Measurements from ENCODE around the gene OOSP2. TPM values are rescaled to one million over a fixed set of nuclear protein-coding genes. Genes with fewer than 3 reads are reported as not detected.
"Not testable (repeated sequence)": the region's sequence is repeated elsewhere in the genome, so short reads cannot be mapped to it uniquely, and the experiment has no call there.

OOSP2 gene
- total RNA-seq, result under 1 TPM in 1 of 8 experiments, not detected in 7; 0.08 TPM

GRCh38 chr11:60040109-60040508 is at the start of gene OOSP2:
Gene OOSP2 (plus strand): TSS chr11:60040409. CDS start chr11:60040460, 51 bp downstream.
- in situ Hi-C loops (cut with MboI; ENCODE audit: low pct_unique_long_range_greater_than_20kb in 2 of 9, low sequenced_read_pairs in 9 of 9, unreplicated experiment in 9 of 9), result no loop called here
- WGBS, 10 experiments, result 7 to 93% (median 77%) methylated on average over 3 to 8 of the region's 8 CpGs; no CpG with 5 or more reads in 3 of the 10 experiments
- Histone ChIP-seq H3K27ac (no peak within 1 kb of the TSS), H3K4me3 (no peak within 1 kb of the TSS), H3K4me1 (replicated peaks in 1 of 2) (no peaks in the 10 kb centered on the region)
- no peak for ATAC-seq (replicated peaks in 6 of 8)

- no peaks in the 10 kb centered on the region for H3K4me1 ChIP-seq (replicated peaks in 1 of 2)
- no peak overlapping the region for H3K4me3 ChIP-seq
- no peak for ATAC-seq (replicated peaks in 6 of 8)
- WGBS, 10 experiments, result 0 to 70% (median 42%) methylated on average over 1 of the region's 1 CpG
- H3K27ac ChIP-seq, result no peak overlapping the region
- in situ Hi-C loops (cut with MboI; ENCODE audit: low pct_unique_long_range_greater_than_20kb in 2 of 9, low sequenced_read_pairs in 9 of 9, unreplicated experiment in 9 of 9), result no loop called here
These were observed 49.8 kb upstream of the OOSP2 start for GRCh38 chr11:59990421-59990820.

GRCh38 chr11:59992425-59992824 is 47.8 kb upstream of the OOSP2 start:
- H3K4me3 ChIP-seq, result no peak overlapping the region
- H3K4me1 ChIP-seq (replicated peaks in 1 of 2), result no peaks in the 10 kb centered on the region
- H3K27ac ChIP-seq, result no peak overlapping the region
- in situ Hi-C loops (cut with MboI; ENCODE audit: low pct_unique_long_range_greater_than_20kb in 2 of 9, low sequenced_read_pairs in 9 of 9, unreplicated experiment in 9 of 9), result no loop called here
- 0 to 74% (median 48%) methylated on average over 2 to 5 of the region's 5 CpGs; no CpG with 5 or more reads in 2 of the 10 experiments for WGBS, 10 experiments
- ATAC-seq (replicated peaks in 6 of 8), result no peak

- in situ Hi-C loops (cut with MboI; ENCODE audit: low pct_unique_long_range_greater_than_20kb in 2 of 9, low sequenced_read_pairs in 9 of 9, unreplicated experiment in 9 of 9), result no loop called here
- 0 to 73% (median 44%) methylated on average over 1 to 2 of the region's 2 CpGs for WGBS, 10 experiments
- Histone ChIP-seq H3K4me1 (replicated peaks in 1 of 2) (no peaks in the 10 kb centered on the region), H3K27ac (no peak overlapping the region), H3K4me3 (no peak overlapping the region)
- no peak for ATAC-seq (replicated peaks in 6 of 8)
These were observed 42.4 kb upstream of the OOSP2 start for GRCh38 chr11:59997800-59998199.

GRCh38 chr11:59999691-60000090 is 40.5 kb upstream of the OOSP2 start:
- WGBS, 10 experiments, result 0 to 93% (median 52%) methylated on average over 1 to 4 of the region's 4 CpGs; no CpG with 5 or more reads in 1 of the 10 experiments
- in situ Hi-C loops (cut with MboI; ENCODE audit: low pct_unique_long_range_greater_than_20kb in 2 of 9, low sequenced_read_pairs in 9 of 9, unreplicated experiment in 9 of 9), result no loop called here
- no peak for ATAC-seq (replicated peaks in 6 of 8)
- Histone ChIP-seq H3K4me1 (replicated peaks in 1 of 2) (no peaks in the 10 kb centered on the region), H3K27ac (no peak overlapping the region), H3K4me3 (no peak overlapping the region)

GRCh38 chr11:60003729-60004128 is 36.5 kb upstream of the OOSP2 start:
- 0 to 100% (median 100%) methylated on average over 1 to 2 of the region's 2 CpGs; no CpG with 5 or more reads in 5 of the 10 experiments for WGBS, 10 experiments
- H3K4me1 ChIP-seq (replicated peaks in 1 of 2), result no peaks in the 10 kb centered on the region
- no peak for ATAC-seq (replicated peaks in 6 of 8)
- H3K4me3 ChIP-seq, result no peak overlapping the region
- no peak overlapping the region for H3K27ac ChIP-seq
- in situ Hi-C loops (cut with MboI; ENCODE audit: low pct_unique_long_range_greater_than_20kb in 2 of 9, low sequenced_read_pairs in 9 of 9, unreplicated experiment in 9 of 9), result no loop called here

GRCh38 chr11:60005360-60005759 is 34.8 kb upstream of the OOSP2 start:
- Histone ChIP-seq H3K4me3 (no peak overlapping the region), H3K4me1 (replicated peaks in 1 of 2) (no peaks in the 10 kb centered on the region), H3K27ac (no peak overlapping the region)
- WGBS, 10 experiments, result 0 to 100% (median 58%) methylated on average over 1 of the region's 1 CpG; no CpG with 5 or more reads in 2 of the 10 experiments
- in situ Hi-C loops (cut with MboI; ENCODE audit: low pct_unique_long_range_greater_than_20kb in 2 of 9, low sequenced_read_pairs in 9 of 9, unreplicated experiment in 9 of 9), result no loop called here
- no peak for ATAC-seq (replicated peaks in 6 of 8)

- WGBS, 10 experiments, result 0 to 100% (median 67%) methylated on average over 1 of the region's 1 CpG; no CpG with 5 or more reads in 5 of the 10 experiments
- no peak for ATAC-seq (replicated peaks in 6 of 8)
- in situ Hi-C loops (cut with MboI; ENCODE audit: low pct_unique_long_range_greater_than_20kb in 2 of 9, low sequenced_read_pairs in 9 of 9, unreplicated experiment in 9 of 9), result no loop called here
- Histone ChIP-seq H3K4me3 (no peak within 1 kb of the TSS), H3K4me1 (replicated peaks in 1 of 2) (no peaks in the 10 kb centered on the region), H3K27ac (no peak within 1 kb of the TSS)
These were observed 23.3 kb upstream of the OOSP2 start, which contains the start of gene OOSP4B for GRCh38 chr11:60016881-60017280. Gene OOSP4B (plus strand): TSS chr11:60017181.

GRCh38 chr11:60018058-60018457 is 22.2 kb upstream of the OOSP2 start:
- WGBS, 10 experiments, result 0 to 80% (median 56%) methylated on average over 1 to 7 of the region's 8 CpGs; no CpG with 5 or more reads in 1 of the 10 experiments
- H3K27ac ChIP-seq, result no peak overlapping the region
- H3K4me1 ChIP-seq (replicated peaks in 1 of 2), result no peaks in the 10 kb centered on the region
- ATAC-seq (replicated peaks in 6 of 8), result no peak
- in situ Hi-C loops (cut with MboI; ENCODE audit: low pct_unique_long_range_greater_than_20kb in 2 of 9, low sequenced_read_pairs in 9 of 9, unreplicated experiment in 9 of 9), result no loop called here
- no peak overlapping the region for H3K4me3 ChIP-seq

- WGBS, 10 experiments, result 32 to 52% methylated on average over 5 to 10 of the region's 27 CpGs; no CpG with 5 or more reads in 8 of the 10 experiments
- ATAC-seq (replicated peaks in 6 of 8), result not testable (repeated sequence)
These were observed 19.8 kb upstream of the OOSP2 start for GRCh38 chr11:60020376-60020775.

GRCh38 chr11:60029015-60029632 is 11.1 kb upstream of the OOSP2 start:
- Histone ChIP-seq H3K4me3 (no peak overlapping the region), H3K27ac (no peak overlapping the region), H3K4me1 (replicated peaks in 1 of 2) (no peaks in the 10 kb centered on the region)
- 0 to 100% (median 65%) methylated on average over 1 to 3 of the region's 3 CpGs; no CpG with 5 or more reads in 1 of the 10 experiments for WGBS, 10 experiments
- in situ Hi-C loops (cut with MboI; ENCODE audit: low pct_unique_long_range_greater_than_20kb in 2 of 9, low sequenced_read_pairs in 9 of 9, unreplicated experiment in 9 of 9), result no loop called here
- ATAC-seq (replicated peaks in 6 of 8), result peak in 2 of 8 experiments; percentile 71 to 87

More at GRCh38 chr11:60020376-60020775, 19.8 kb upstream of the OOSP2 start:
- H3K4me3 ChIP-seq; H3K27ac ChIP-seq; in situ Hi-C loops (cut with MboI; ENCODE audit: low pct_unique_long_range_greater_than_20kb in 2 of 9, low sequenced_read_pairs in 9 of 9, unreplicated experiment in 9 of 9); H3K4me1 ChIP-seq (replicated peaks in 1 of 2): not testable (repeated sequence)

GRCh38 chr11:60050422-60050821 is 10.2 kb downstream of the OOSP2 start:
- ATAC-seq (replicated peaks in 6 of 8), result not testable (repeated sequence)

GRCh38 chr11:60050839-60051238 is 10.6 kb downstream of the OOSP2 start:
- H3K4me1 ChIP-seq (replicated peaks in 1 of 2); ATAC-seq (replicated peaks in 6 of 8); H3K27ac ChIP-seq; in situ Hi-C loops (cut with MboI; ENCODE audit: low pct_unique_long_range_greater_than_20kb in 2 of 9, low sequenced_read_pairs in 9 of 9, unreplicated experiment in 9 of 9); H3K4me3 ChIP-seq: not testable (repeated sequence)
- WGBS, 10 experiments, result 73 to 90% methylated on average over 2 to 3 of the region's 3 CpGs; no CpG with 5 or more reads in 8 of the 10 experiments

More at GRCh38 chr11:60050422-60050821, 10.2 kb downstream of the OOSP2 start:
- H3K4me3 ChIP-seq; in situ Hi-C loops (cut with MboI; ENCODE audit: low pct_unique_long_range_greater_than_20kb in 2 of 9, low sequenced_read_pairs in 9 of 9, unreplicated experiment in 9 of 9); H3K27ac ChIP-seq; H3K4me1 ChIP-seq (replicated peaks in 1 of 2): not testable (repeated sequence)

Measured in motor neuron (in vitro differentiated cells).